Activated CD4-positive, alpha-beta memory T cell treated with anti-CD3 and anti-CD28 coated beads for 36 hours (primary cell): ENCODE measurements around the gene ATXN7L2. TPM values are rescaled to one million over a fixed set of nuclear protein-coding genes. Genes with fewer than 3 reads are reported as not detected.

Experiments
- CTCF ChIA-PET: fragments of 350-600 bp; sonication (Branson Sonifier 250); formaldehyde crosslinking; loops from one replicate; lab custom pipeline; 2021; ENCODE audit warnings: antibody characterized with exemption, inconsistent platforms; lab: Charles Lee
- POLR2A ChIA-PET: fragments of 350-600 bp; sonication (Branson Sonifier 250); formaldehyde crosslinking; loops from one replicate; lab custom pipeline; 2021; ENCODE audit warnings: antibody characterized with exemption; lab: Charles Lee
- DNase-seq: peaks from one replicate; pipeline ENCODE4 v3.0.0-alpha.2; 2020
- H3K27ac Mint-ChIP-seq: one replicate; pipeline ENCODE4 v1.8.0; 2021; ENCODE audit warnings: mixed read lengths
- H3K27me3 Mint-ChIP-seq: one replicate; pipeline ENCODE4 v1.8.0; 2021; ENCODE audit warnings: mixed read lengths
- H3K36me3 Mint-ChIP-seq: one replicate; pipeline ENCODE4 v1.8.0; 2021; ENCODE audit warnings: mixed read lengths
- H3K4me1 Mint-ChIP-seq: one replicate; pipeline ENCODE4 v1.8.0; 2021; ENCODE audit warnings: low read depth, mixed read lengths
- H3K4me3 Mint-ChIP-seq: one replicate; pipeline ENCODE4 v1.8.0; 2021; ENCODE audit warnings: mild to moderate bottlenecking, mixed read lengths
- H3K9me3 Mint-ChIP-seq: one replicate; pipeline ENCODE4 v1.8.0; 2021; ENCODE audit warnings: mixed read lengths
- intact Hi-C: fragments of 100-400 bp; cut with micrococcal nuclease; formaldehyde crosslinking; loops from one replicate; pipeline ENCODE4 v1.15.1; 2023
- total RNA-seq, 2 experiments: library from RNA; stranded (reverse); gene quantifications; one replicate each; pipeline ENCODE4 v1.2.3, GENCODE V29; 2021

The ATXN7L2 gene
- total RNA-seq, 2 experiments from 2014 or later = 10.7 to 11.1 TPM

GRCh38 chr1:109488696-109489095 lies 5.0 kb downstream of the ATXN7L2 start:
- no peaks in the 10 kb centered on the region for H3K27me3 Mint-ChIP-seq
- H3K36me3 Mint-ChIP-seq = peaks cover 4% of the 10 kb centered on the region
- H3K27ac Mint-ChIP-seq = no peak overlapping the region
- no peak overlapping the region for H3K4me3 Mint-ChIP-seq
- no peak for DNase-seq
- intact Hi-C loops = no loop called here
- POLR2A ChIA-PET = interaction anchor here (3.1 kb wide), 1 partner anchor 44 kb away, joined by 12 read pairs; no protein-coding TSS in a partner anchor
- H3K9me3 Mint-ChIP-seq = no peaks in the 10 kb centered on the region
- H3K4me1 Mint-ChIP-seq = peaks cover 20% of the 10 kb centered on the region
- CTCF ChIA-PET = interaction anchor here (2.3 to 31.5 kb wide), 3 partner anchors 13 to 57 kb away, joined by 7 to 1096 read pairs (median 437); partner anchors contain the start of genes AMIGO1, CYB561D1 and GPR61

GRCh38 chr1:109490029-109490933 lies 6.6 kb downstream of the ATXN7L2 start:
- no peaks in the 10 kb centered on the region for H3K27me3 Mint-ChIP-seq
- CTCF ChIA-PET = interaction anchor here (0.6 to 31.5 kb wide), 23 partner anchors 1 to 380 kb away, joined by 3 to 1096 read pairs (median 4); partner anchors contain the start of genes AMIGO1, ATXN7L2, CYB561D1 and GNAI3
- no peak overlapping the region for H3K27ac Mint-ChIP-seq
- POLR2A ChIA-PET = interaction anchor here (3.1 kb wide), 1 partner anchor 42 kb away, joined by 12 read pairs; no protein-coding TSS in a partner anchor
- intact Hi-C loops = loop anchor here (5.0 kb wide), 2 partner anchors 127 to 388 kb away; partner anchors contain the start of genes AMPD2 and GNAT2
- peak; percentile 76 for DNase-seq
- H3K9me3 Mint-ChIP-seq = no peaks in the 10 kb centered on the region
- peaks cover 17% of the 10 kb centered on the region for H3K4me1 Mint-ChIP-seq
- H3K4me3 Mint-ChIP-seq = no peak overlapping the region
- peaks cover 4% of the 10 kb centered on the region for H3K36me3 Mint-ChIP-seq

GRCh38 chr1:109490934-109491302 lies 7.2 kb downstream of the ATXN7L2 start:
- no peaks in the 10 kb centered on the region for H3K27me3 Mint-ChIP-seq
- no peaks in the 10 kb centered on the region for H3K9me3 Mint-ChIP-seq
- no peak overlapping the region for H3K27ac Mint-ChIP-seq
- intact Hi-C loops = loop anchor here (5.0 kb wide), 2 partner anchors 126 to 389 kb away; partner anchors contain the start of genes AMPD2 and GNAT2
- POLR2A ChIA-PET = interaction anchor here (3.1 kb wide), 1 partner anchor 42 kb away, joined by 12 read pairs; no protein-coding TSS in a partner anchor
- H3K4me1 Mint-ChIP-seq = peaks cover 20% of the 10 kb centered on the region
- no peak for DNase-seq
- CTCF ChIA-PET = interaction anchor here (0.8 to 31.5 kb wide), 17 partner anchors 0 to 380 kb away, joined by 3 to 1096 read pairs (median 5); partner anchors contain the start of genes AMIGO1, ATXN7L2, CYB561D1 and GNAI3
- H3K4me3 Mint-ChIP-seq = no peak overlapping the region
- H3K36me3 Mint-ChIP-seq = peaks cover 4% of the 10 kb centered on the region

GRCh38 chr1:109491372-109491771 lies 7.7 kb downstream of the ATXN7L2 start:
- Mint-ChIP-seq H3K27ac (no peak overlapping the region), H3K27me3 (no peaks in the 10 kb centered on the region), H3K36me3 (peaks cover 9% of the 10 kb centered on the region), H3K4me3 (no peak overlapping the region), H3K4me1 (peaks cover 24% of the 10 kb centered on the region), H3K9me3 (no peaks in the 10 kb centered on the region)
- intact Hi-C loops = loop anchor here (5.0 kb wide), 2 partner anchors 126 to 389 kb away; partner anchors contain the start of genes AMPD2 and GNAT2
- ChIA-PET POLR2A (interaction anchor here (0.9 to 3.1 kb wide), 2 partner anchors 39 to 41 kb away, joined by 3 to 12 read pairs; no protein-coding TSS in a partner anchor), CTCF (interaction anchor here (0.9 to 31.5 kb wide), 14 partner anchors 0 to 381 kb away, joined by 3 to 1096 read pairs (median 4); partner anchors contain the start of genes AMIGO1, ATXN7L2, CYB561D1 and GNAI3)
- no peak for DNase-seq

GRCh38 chr1:109492779-109493178 lies 9.1 kb downstream of the ATXN7L2 start:
- ChIA-PET CTCF (interaction anchor here (0.6 to 31.5 kb wide), 14 partner anchors 2 to 242 kb away, joined by 3 to 1096 read pairs (median 5); partner anchors contain the start of genes AMIGO1, ATXN7L2, CELSR2 and CYB561D1), POLR2A (interaction anchor here (1.0 to 3.4 kb wide), 5 partner anchors 9 to 67 kb away, joined by 3 to 21 read pairs (median 5); partner anchors contain the start of genes ATXN7L2, GNAI3 and PSMA5)
- peaks cover 35% of the 10 kb centered on the region for H3K4me1 Mint-ChIP-seq
- intact Hi-C loops = loop anchor here (5.0 kb wide), 2 partner anchors 125 to 390 kb away; partner anchors contain the start of genes AMPD2 and GNAT2
- H3K36me3 Mint-ChIP-seq = peaks cover 9% of the 10 kb centered on the region
- no peaks in the 10 kb centered on the region for H3K9me3 Mint-ChIP-seq
- H3K27me3 Mint-ChIP-seq = no peaks in the 10 kb centered on the region
- no peak for DNase-seq
- H3K27ac Mint-ChIP-seq = no peak overlapping the region
- H3K4me3 Mint-ChIP-seq = no peak overlapping the region

GRCh38 chr1:109493227-109493626 lies 9.5 kb downstream of the ATXN7L2 start:
- H3K27ac Mint-ChIP-seq = no peak overlapping the region
- intact Hi-C loops = loop anchor here (5.0 kb wide), 2 partner anchors 124 to 391 kb away; partner anchors contain the start of genes AMPD2 and GNAT2
- H3K36me3 Mint-ChIP-seq = peaks cover 9% of the 10 kb centered on the region
- H3K4me3 Mint-ChIP-seq = peak overlapping the region; percentile 89
- ChIA-PET POLR2A (interaction anchor here (1.4 to 3.4 kb wide), 5 partner anchors 9 to 67 kb away, joined by 5 to 21 read pairs (median 15); partner anchors contain the start of genes AMIGO1, ATXN7L2 and PSMA5), CTCF (interaction anchor here (0.6 to 31.5 kb wide), 16 partner anchors 2 to 243 kb away, joined by 3 to 1096 read pairs (median 4); partner anchors contain the start of genes AMIGO1, ATXN7L2, CELSR2 and CYB561D1)
- DNase-seq = no peak
- no peaks in the 10 kb centered on the region for H3K27me3 Mint-ChIP-seq
- no peaks in the 10 kb centered on the region for H3K9me3 Mint-ChIP-seq
- peaks cover 39% of the 10 kb centered on the region for H3K4me1 Mint-ChIP-seq

GRCh38 chr1:109493805-109494539 lies 10.3 kb downstream of the ATXN7L2 start, which contains the start of gene CYB561D1:
TSS of gene CYB561D1 (plus strand) at chr1:109494094. CDS start at chr1:109494140, 46 bp downstream.
- Mint-ChIP-seq H3K27me3 (no peaks in the 10 kb centered on the region), H3K36me3 (peaks cover 9% of the 10 kb centered on the region), H3K9me3 (no peaks in the 10 kb centered on the region), H3K4me3 (peak within 1 kb of the TSS; percentile 89), H3K27ac (peak within 1 kb of the TSS; percentile 78), H3K4me1 (peaks cover 44% of the 10 kb centered on the region)
- intact Hi-C loops = loop anchor here (1.0 to 5.0 kb wide), 5 partner anchors 11 to 392 kb away; partner anchors contain the start of genes AMPD2, ATXN7L2, GNAT2 and PSMA5
- CTCF ChIA-PET = interaction anchor here (0.8 to 31.5 kb wide), 19 partner anchors 3 to 293 kb away, joined by 3 to 1096 read pairs (median 5); partner anchors contain the start of genes AMIGO1, ATXN7L2, CELSR2 and CYB561D1
- DNase-seq = peak; percentile 93
- POLR2A ChIA-PET = interaction anchor here (0.9 to 3.4 kb wide), 6 partner anchors 10 to 68 kb away, joined by 4 to 21 read pairs (median 12); partner anchors contain the start of genes AMIGO1, ATXN7L2, GNAI3 and PSMA5

GRCh38 chr1:109495738-109496137 lies 12.0 kb downstream of the ATXN7L2 start:
- no peak overlapping the region for H3K27ac Mint-ChIP-seq
- CTCF ChIA-PET = interaction anchor here (1.3 to 31.5 kb wide), 5 partner anchors 5 to 257 kb away, joined by 4 to 1096 read pairs (median 437); partner anchors contain the start of genes AMIGO1, ATXN7L2, CYB561D1 and GPR61
- POLR2A ChIA-PET = interaction anchor here (1.1 kb wide), 1 partner anchor 9 kb away, joined by 4 read pairs; no protein-coding TSS in a partner anchor
- H3K4me3 Mint-ChIP-seq = peak overlapping the region; percentile 89
- no peaks in the 10 kb centered on the region for H3K27me3 Mint-ChIP-seq
- DNase-seq = no peak
- no peaks in the 10 kb centered on the region for H3K9me3 Mint-ChIP-seq
- peaks cover 8% of the 10 kb centered on the region for H3K36me3 Mint-ChIP-seq
- H3K4me1 Mint-ChIP-seq = peaks cover 61% of the 10 kb centered on the region
- intact Hi-C loops = loop anchor here (2.0 kb wide), 1 partner anchor 69 kb away; the partner anchor contains the start of gene PSMA5

GRCh38 chr1:109497449-109498160 lies 13.9 kb downstream of the ATXN7L2 start:
- Mint-ChIP-seq H3K4me1 (peaks cover 79% of the 10 kb centered on the region), H3K36me3 (peaks cover 10% of the 10 kb centered on the region), H3K9me3 (no peaks in the 10 kb centered on the region), H3K4me3 (no peak overlapping the region), H3K27ac (peak overlapping the region; percentile 56), H3K27me3 (no peaks in the 10 kb centered on the region)
- no peak for DNase-seq
- POLR2A ChIA-PET = interaction anchor here (1.8 to 3.3 kb wide), 3 partner anchors 11 to 33 kb away, joined by 4 to 11 read pairs (median 9); partner anchors contain the start of genes AMIGO1 and ATXN7L2
- CTCF ChIA-PET = interaction anchor here (0.9 to 31.5 kb wide), 9 partner anchors 5 to 143 kb away, joined by 3 to 1096 read pairs (median 6); partner anchors contain the start of genes AMIGO1, ATXN7L2, CYB561D1 and GPR61
- intact Hi-C loops = no loop called here
